Activated CD8-positive, alpha-beta T cell treated with anti-CD3 and anti-CD28 coated beads, Interleukin-2, amount 10 ng/mL, durations not matched to agents 7 days and 5 days (primary cell): ENCODE measurements around the gene TMEM150A. TPM values are rescaled to one million over a fixed set of nuclear protein-coding genes. Genes with fewer than 3 reads are reported as not detected.
"Not testable (repeated sequence)": the region's sequence is repeated elsewhere in the genome, so short reads cannot be mapped to it uniquely, and the experiment has no call there.

Experiments used
- ATAC-seq: fragments of 150-1000 bp; cut with Tn5 transposase; one replicate; pipeline ENCODE4 v1.10.0; 2021; ENCODE audit warnings: moderate library complexity
- CTCF ChIA-PET: fragments of 350-600 bp; sonication (Branson Sonifier 250); formaldehyde crosslinking; loops from one replicate; lab custom pipeline; 2021; ENCODE audit warnings: antibody characterized with exemption; lab: Charles Lee
- POLR2A ChIA-PET: fragments of 350-600 bp; sonication (Branson Sonifier 250); formaldehyde crosslinking; loops from one replicate; lab custom pipeline; 2021; ENCODE audit warnings: antibody characterized with exemption; lab: Charles Lee
- DNase-seq: peaks from one replicate; pipeline ENCODE4 v3.0.0-alpha.2; 2020
- H3K27ac Mint-ChIP-seq: one replicate; pipeline ENCODE4 v1.8.0; 2021; ENCODE audit warnings: mild to moderate bottlenecking, mixed read lengths
- H3K27me3 Mint-ChIP-seq: one replicate; pipeline ENCODE4 v1.8.0; 2021; ENCODE audit warnings: low read depth, mixed read lengths
- H3K36me3 Mint-ChIP-seq: one replicate; pipeline ENCODE4 v1.8.0; 2021; ENCODE audit warnings: low read depth, mixed read lengths
- H3K4me1 Mint-ChIP-seq: one replicate; pipeline ENCODE4 v1.8.0; 2021; ENCODE audit warnings: low read depth, mixed read lengths
- H3K4me3 Mint-ChIP-seq: one replicate; pipeline ENCODE4 v1.8.0; 2021; ENCODE audit warnings: mild to moderate bottlenecking, mixed read lengths
- H3K9me3 Mint-ChIP-seq: one replicate; pipeline ENCODE4 v1.8.0; 2022; ENCODE audit warnings: mixed read lengths; ENCODE audit not compliant: insufficient read depth
- total RNA-seq, 2 experiments: library from RNA; stranded (reverse); gene quantifications; one replicate each; pipeline ENCODE4 v1.2.3, GENCODE V29; 2021

TMEM150A gene
- total RNA-seq, 2 experiments from 2014 or later, result 1.7 to 1.9 TPM

DNA sequence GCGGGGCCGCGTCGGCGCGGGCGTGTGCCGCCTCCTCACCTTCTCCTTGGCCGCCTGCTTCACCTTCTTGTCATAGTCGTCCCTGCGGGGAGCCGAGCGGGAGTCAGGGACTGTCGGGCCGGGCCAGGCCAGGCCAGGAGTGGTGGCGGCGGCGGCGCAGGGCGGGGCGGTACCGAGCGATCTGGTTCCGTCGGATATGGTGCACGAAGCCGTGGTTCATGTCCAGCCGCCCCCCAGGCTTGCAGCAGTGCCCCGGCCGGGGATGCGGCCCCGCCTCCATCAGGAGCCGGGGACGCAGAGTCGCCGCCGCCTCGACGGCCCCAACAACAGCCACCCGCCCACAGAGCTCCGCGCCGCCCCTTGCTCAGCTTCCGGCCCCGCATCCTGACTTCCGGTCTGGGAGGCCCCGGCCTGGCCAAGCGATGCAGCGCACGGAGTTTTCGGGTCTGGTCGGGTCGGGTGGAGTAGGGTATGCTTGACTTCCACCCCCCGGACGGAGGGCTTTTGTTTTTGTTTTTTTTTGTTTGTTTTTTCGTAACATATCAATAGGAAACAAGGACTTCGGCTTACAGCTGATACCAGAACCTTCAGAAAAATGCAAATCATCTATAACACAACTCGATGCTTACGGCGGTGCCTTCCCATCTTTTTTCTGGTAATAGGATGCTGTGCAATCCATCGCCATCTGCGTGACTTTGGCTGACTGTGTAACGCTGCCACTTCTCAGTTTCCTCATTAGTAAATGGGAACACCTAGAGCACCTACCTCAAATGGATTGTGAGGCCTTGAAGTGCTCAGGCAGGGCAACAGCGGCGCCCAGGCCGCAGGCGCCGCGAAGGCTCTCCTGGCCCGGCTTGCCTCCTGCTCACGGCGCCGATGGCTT is 9.4 kb upstream of the TMEM150A start, which contains the start of gene C2orf68:
Gene C2orf68 (minus strand): TSS at position 362 of the 883 bp plus-strand sequence. CDS start 82 bp downstream, at position 280.
- Mint-ChIP-seq H3K36me3 (peaks cover 27% of the 10 kb centered on the region), H3K4me1 (peaks cover 35% of the 10 kb centered on the region), H3K27me3 (no peaks in the 10 kb centered on the region), H3K9me3 (no peaks in the 10 kb centered on the region), H3K27ac (peak within 1 kb of the TSS; percentile 94), H3K4me3 (peak within 1 kb of the TSS; percentile 97)
- POLR2A ChIA-PET, result interaction anchor here (0.6 to 2.0 kb wide), 15 partner anchors 9 to 427 kb away, joined by 3 to 16 read pairs (median 4); partner anchors contain the start of genes GGCX, MAT2A, RNF181 and TMEM150A
- ATAC-seq (peak; percentile 74), DNase-seq (peak; percentile 91)
- CTCF ChIA-PET, result interaction anchor here (0.9 to 1.7 kb wide), 2 partner anchors 8 to 25 kb away, joined by 4 to 14 read pairs; no protein-coding TSS in a partner anchor

DNA sequence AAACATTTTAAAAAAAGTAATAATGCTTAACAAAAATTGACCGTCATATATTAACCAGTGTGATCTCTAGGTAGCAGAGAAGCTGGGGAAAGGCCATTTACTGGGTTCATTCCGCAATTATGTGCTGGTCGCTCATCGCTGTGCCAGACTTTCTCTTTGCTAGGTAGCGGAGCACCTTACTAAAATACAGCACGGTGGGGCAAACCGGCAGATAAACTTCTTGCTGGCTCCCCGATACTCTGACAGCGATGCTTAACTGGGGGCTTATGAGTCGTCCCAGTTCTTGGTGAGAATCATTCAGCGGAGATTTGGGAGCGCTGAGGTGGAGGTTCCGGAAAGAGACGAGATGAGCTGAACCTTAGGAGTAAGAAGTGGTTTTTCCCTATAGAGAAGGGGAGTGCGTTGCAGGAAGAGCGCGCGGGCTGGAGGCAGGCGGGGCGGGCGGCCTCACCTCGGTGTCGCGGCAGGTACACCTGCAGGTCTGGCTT is 8.8 kb upstream of the TMEM150A start:
- Mint-ChIP-seq H3K4me1 (peaks cover 35% of the 10 kb centered on the region), H3K36me3 (peaks cover 27% of the 10 kb centered on the region), H3K9me3 (no peaks in the 10 kb centered on the region), H3K4me3 (peak overlapping the region; percentile 97), H3K27ac (peak overlapping the region; percentile 94), H3K27me3 (no peaks in the 10 kb centered on the region)
- ChIA-PET CTCF (interaction anchor here (0.9 to 1.7 kb wide), 2 partner anchors 9 to 25 kb away, joined by 4 to 14 read pairs; no protein-coding TSS in a partner anchor), POLR2A (interaction anchor here (0.6 to 2.0 kb wide), 15 partner anchors 8 to 428 kb away, joined by 3 to 16 read pairs (median 4); partner anchors contain the start of genes GGCX, MAT2A, RNF181 and TMEM150A)
- no peak for DNase-seq
- no peak for ATAC-seq

DNA sequence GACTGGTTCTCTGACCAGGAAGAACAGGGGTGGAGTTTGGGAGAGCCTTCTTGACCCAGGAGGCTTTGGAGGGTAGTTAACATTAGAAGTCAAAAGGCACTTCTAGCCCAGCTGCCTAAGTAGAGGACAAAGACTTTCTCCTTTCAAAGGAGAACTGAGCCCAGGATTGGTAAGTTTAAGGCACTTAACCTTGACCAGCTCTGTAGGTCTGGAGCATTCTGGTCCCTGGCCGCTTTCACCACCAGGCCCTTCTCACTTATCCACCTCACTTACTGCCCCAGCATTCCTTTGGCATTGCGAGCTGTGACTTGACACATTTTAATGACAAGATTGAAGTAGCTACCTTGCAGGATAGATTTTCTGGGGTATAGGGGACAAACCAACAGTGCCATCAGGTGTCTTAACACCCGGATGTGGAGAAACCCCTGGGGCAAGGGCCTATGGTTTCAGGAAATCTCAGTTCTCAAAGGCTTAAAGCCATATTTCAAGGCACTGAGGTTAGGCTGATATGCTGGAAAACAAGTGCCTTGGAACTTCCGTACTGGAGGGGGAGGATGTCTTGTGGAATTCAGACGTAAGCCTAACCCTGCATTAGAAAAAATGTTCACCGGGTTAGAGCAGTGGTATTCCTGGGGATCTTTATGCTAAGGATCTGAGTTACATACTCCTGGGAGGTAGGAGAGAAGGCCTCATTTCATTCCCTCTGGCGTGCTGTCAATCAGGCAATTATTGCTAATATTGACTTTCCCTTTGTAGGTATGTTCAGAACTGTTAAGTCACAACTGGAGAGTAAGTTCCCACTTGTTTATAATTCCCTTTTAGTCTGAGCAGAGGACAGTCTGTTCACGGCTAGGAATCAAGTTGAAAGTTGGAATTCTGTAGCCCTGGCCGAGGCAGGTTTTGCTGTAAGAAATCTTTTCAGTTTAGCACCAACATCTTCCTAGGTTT is 5.0 kb upstream of the TMEM150A start:
- no peak for ATAC-seq
- ChIA-PET POLR2A (interaction anchor here (1.6 to 4.0 kb wide), 2 partner anchors 12 to 22 kb away, joined by 3 to 20 read pairs; partner anchors contain the start of gene RNF181), CTCF (no interaction called here)
- no peak overlapping the region for H3K27ac Mint-ChIP-seq
- H3K36me3 Mint-ChIP-seq, result peaks cover 27% of the 10 kb centered on the region
- no peak overlapping the region for H3K4me3 Mint-ChIP-seq
- no peaks in the 10 kb centered on the region for H3K27me3 Mint-ChIP-seq
- no peak for DNase-seq
- H3K4me1 Mint-ChIP-seq, result peaks cover 27% of the 10 kb centered on the region
- H3K9me3 Mint-ChIP-seq, result no peaks in the 10 kb centered on the region

DNA sequence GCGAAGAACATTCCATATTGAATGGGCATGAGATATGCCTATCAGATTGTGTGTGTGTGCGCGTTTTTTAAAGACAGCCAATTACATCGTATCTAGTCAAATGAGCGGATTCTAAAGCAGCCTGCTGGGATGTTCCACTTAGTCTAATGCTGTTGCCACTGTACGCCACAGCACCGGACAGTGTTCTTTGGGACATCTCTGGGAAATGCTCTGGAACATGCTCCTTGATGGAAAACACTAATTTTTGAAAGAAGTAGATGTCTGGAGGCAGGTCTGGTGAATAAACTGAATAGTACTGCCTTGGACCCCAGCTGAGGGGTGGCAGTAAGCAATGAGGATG is 3.6 kb upstream of the TMEM150A start:
- Mint-ChIP-seq H3K4me3 (no peak overlapping the region), H3K4me1 (peaks cover 23% of the 10 kb centered on the region), H3K9me3 (no peaks in the 10 kb centered on the region), H3K36me3 (peaks cover 24% of the 10 kb centered on the region), H3K27ac (no peak overlapping the region), H3K27me3 (no peaks in the 10 kb centered on the region)
- ChIA-PET POLR2A (interaction anchor here (0.7 to 4.0 kb wide), 4 partner anchors 9 to 23 kb away, joined by 3 to 20 read pairs (median 3); partner anchors contain the start of gene RNF181), CTCF (interaction anchor here (2.2 kb wide), 1 partner anchor 11 kb away, joined by 6 read pairs; the partner anchor contains the start of gene RNF181)
- DNase-seq, result no peak
- no peak for ATAC-seq

DNA sequence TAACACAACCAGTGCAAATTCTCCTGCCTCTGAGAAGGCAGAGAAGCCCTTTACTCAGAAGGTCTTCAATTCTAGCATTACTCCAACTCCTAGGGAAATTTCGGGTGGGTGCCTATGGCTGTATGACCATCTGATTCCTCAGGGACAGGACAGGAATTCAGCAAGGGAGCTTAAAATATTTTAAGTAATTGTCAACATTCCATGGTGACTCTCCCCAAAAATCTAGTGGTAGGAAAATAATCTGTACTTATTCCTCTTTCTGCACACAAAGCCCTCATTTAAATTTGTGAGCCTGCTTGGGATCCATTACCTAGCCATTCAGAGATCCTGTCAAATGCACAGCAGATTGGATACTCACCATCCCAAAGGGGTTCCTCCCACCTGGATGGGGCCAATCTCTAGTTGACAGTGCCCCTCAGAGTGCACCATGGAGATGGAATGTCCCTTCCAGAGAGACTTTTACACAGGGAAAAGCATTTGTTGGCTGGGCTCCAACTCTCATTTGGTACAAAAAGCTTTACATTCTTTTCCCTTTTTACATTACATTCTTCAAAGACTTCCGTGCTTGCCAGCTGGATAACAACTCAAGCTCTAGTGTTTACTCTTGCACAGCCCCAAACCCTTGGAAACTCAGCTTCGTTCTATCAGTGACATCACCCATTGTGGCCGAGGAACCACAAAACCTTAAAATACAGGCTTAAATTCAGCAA is 3.1 kb upstream of the TMEM150A start:
- no peak for ATAC-seq
- Mint-ChIP-seq H3K27me3 (no peaks in the 10 kb centered on the region), H3K36me3 (peaks cover 24% of the 10 kb centered on the region), H3K27ac (no peak overlapping the region), H3K9me3 (no peaks in the 10 kb centered on the region), H3K4me1 (peaks cover 23% of the 10 kb centered on the region), H3K4me3 (no peak overlapping the region)
- CTCF ChIA-PET, result interaction anchor here (0.9 to 2.5 kb wide), 4 partner anchors 10 to 32 kb away, joined by 3 to 15 read pairs (median 5); partner anchors contain the start of gene RNF181
- POLR2A ChIA-PET, result interaction anchor here (0.5 to 4.0 kb wide), 6 partner anchors 9 to 278 kb away, joined by 3 to 20 read pairs (median 4); partner anchors contain the start of genes RNF181 and TGOLN2
- no peak for DNase-seq

DNA sequence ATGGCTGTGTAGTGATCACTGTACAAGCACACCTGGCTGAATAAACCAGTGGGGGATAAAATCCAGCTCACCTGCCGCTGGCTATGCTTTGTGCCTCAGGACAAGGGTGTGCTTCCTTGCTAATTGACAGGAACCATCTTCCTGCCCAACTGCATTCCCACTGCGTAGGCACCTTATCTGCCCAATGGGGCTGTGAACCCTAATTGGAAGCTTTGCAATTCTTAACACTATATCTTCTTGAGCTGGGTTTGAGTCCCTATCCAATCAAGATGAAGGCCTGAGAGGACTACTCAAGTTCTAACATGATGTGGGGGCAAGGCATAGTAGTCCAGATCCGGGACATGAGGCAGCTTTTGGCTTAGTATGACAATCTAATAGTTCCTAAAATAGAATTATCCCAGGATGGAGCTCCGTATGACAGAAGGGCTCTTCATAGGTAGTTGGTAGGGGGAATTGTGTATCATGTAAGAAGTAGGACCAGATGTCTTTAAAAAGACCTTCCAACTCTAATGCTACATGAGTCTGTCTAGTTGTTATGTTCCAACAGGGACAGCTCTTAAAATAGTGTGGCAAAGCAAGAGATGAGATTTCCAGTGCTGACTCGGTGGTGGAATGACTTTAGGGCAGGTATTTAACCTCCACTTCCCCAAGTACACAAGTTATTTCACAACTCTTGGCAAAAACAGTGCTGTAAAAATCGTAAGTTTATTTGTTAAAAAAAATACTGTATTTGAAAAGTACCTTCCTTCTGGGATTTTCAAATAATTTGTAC is 2.3 kb upstream of the TMEM150A start:
- Mint-ChIP-seq H3K36me3 (peaks cover 19% of the 10 kb centered on the region), H3K27ac (no peak overlapping the region), H3K4me3 (no peak overlapping the region), H3K27me3 (no peaks in the 10 kb centered on the region), H3K4me1 (peaks cover 19% of the 10 kb centered on the region), H3K9me3 (no peaks in the 10 kb centered on the region)
- CTCF ChIA-PET, result interaction anchor here (0.9 to 2.5 kb wide), 6 partner anchors 10 to 44 kb away, joined by 3 to 15 read pairs (median 4); partner anchors contain the start of gene RNF181
- ATAC-seq (no peak), DNase-seq (no peak)
- POLR2A ChIA-PET, result interaction anchor here (0.5 to 4.0 kb wide), 7 partner anchors 9 to 277 kb away, joined by 3 to 20 read pairs (median 3); partner anchors contain the start of genes RNF181, TGOLN2 and USP39

DNA sequence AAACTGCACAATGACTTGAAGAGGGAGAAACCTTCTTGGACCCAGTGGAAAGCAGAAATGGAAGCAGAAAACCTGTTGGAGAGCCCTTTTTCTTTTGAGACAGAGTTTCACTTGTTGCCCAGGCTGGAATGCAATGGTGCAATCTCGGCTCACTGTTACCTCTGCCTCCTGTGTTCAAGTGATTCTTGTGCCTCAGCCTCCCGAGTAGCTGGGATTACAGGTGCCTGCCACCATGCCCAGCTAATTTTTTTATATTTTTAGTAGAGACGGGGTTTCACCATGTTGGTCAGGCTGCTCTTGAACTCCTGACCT is 1.6 kb upstream of the TMEM150A start:
- not testable (repeated sequence) for H3K4me3 Mint-ChIP-seq, ATAC-seq, H3K9me3 Mint-ChIP-seq, H3K27me3 Mint-ChIP-seq, DNase-seq, H3K27ac Mint-ChIP-seq
- ChIA-PET CTCF (interaction anchor here (1.0 to 2.5 kb wide), 7 partner anchors 9 to 44 kb away, joined by 3 to 15 read pairs (median 4); partner anchors contain the start of gene RNF181), POLR2A (interaction anchor here (0.7 to 4.0 kb wide), 5 partner anchors 8 to 30 kb away, joined by 3 to 20 read pairs (median 3); partner anchors contain the start of genes C2orf68, RNF181 and USP39)
- Mint-ChIP-seq H3K4me1 (peaks cover 17% of the 10 kb centered on the region), H3K36me3 (peaks cover 16% of the 10 kb centered on the region)

DNA sequence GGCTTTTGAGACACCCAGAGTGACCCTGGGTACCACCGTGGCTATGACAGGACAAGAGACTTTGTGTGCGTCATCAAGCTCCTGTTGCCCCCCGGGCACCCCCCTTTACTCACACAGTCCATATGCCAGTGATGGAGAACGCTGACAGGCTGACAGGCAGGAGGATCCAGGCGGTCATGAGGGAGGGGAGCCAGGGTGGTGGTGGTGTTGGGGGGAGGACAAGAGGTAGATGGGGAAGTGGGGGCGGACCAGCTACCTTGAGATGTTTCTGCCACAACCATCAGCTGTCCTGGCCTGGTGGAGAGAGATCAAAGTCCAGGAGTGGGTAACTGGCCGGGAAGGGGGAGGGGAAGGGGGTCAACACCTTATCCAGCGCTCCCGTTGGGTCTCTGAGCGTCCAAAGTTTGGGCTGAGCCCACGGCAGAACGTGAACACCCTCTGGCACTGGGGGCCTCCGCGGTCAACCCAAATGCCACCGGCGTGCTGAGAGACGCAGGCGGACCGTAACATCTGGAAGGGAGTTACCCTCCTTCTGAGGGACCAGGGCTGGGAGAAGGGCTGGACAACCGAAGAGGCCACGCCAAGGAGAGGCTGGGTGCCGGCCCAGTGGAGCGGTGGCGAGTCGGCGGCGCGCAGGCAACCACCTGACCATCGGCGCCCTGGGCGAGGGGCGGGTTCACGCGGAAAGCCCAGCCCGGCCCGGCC is 575 bp downstream of the TMEM150A start:
- ChIA-PET CTCF (interaction anchor here (1.0 to 1.5 kb wide), 2 partner anchors 8 to 181 kb away, joined by 3 to 4 read pairs; no protein-coding TSS in a partner anchor), POLR2A (interaction anchor here (0.7 to 2.9 kb wide), 3 partner anchors 10 to 40 kb away, joined by 3 to 11 read pairs (median 5); partner anchors contain the start of genes C2orf68 and VAMP5)
- peaks cover 23% of the 10 kb centered on the region for H3K4me1 Mint-ChIP-seq
- ATAC-seq (peak; percentile 27), DNase-seq (no peak)
- peaks cover 13% of the 10 kb centered on the region for H3K36me3 Mint-ChIP-seq
- peak overlapping the region; percentile 7 for H3K27ac Mint-ChIP-seq
- peak overlapping the region; percentile 76 for H3K4me3 Mint-ChIP-seq
- no peaks in the 10 kb centered on the region for H3K9me3 Mint-ChIP-seq
- no peaks in the 10 kb centered on the region for H3K27me3 Mint-ChIP-seq
